Large intestine (tissue), 3 donors: ENCODE measurements around the gene METTL14. TPM values are rescaled to one million over a fixed set of nuclear protein-coding genes. Genes with fewer than 3 reads are reported as not detected.
A peak's percentile ranks its signal among the peaks of the same experiment; 100 is the strongest.

Experiments
- DNase-seq, 2 donors: peaks; one replicate each; pipeline versions ENCODE4 v3.0.0 to v3.0.0-alpha.2; 2013
- H3K27ac ChIP-seq: one replicate; pipeline ENCODE4 v1.5.1; 2013; ENCODE audit warnings: low read length
- H3K27me3 ChIP-seq: 2 replicates; pipeline ENCODE4 v1.6.1; 2013; ENCODE audit warnings: low read length; ENCODE audit not compliant: control insufficient read depth, insufficient read depth
- H3K36me3 ChIP-seq: 2 replicates; pipeline ENCODE4 v1.6.1; 2013; ENCODE audit warnings: low read length; ENCODE audit not compliant: control insufficient read depth, insufficient read depth
- H3K4me1 ChIP-seq: one replicate; pipeline ENCODE4 v1.6.1; 2013; ENCODE audit warnings: low read length; ENCODE audit not compliant: control insufficient read depth, insufficient read depth
- H3K4me3 ChIP-seq: one replicate; pipeline ENCODE4 v1.5.1; 2013; ENCODE audit warnings: low read length
- H3K9me3 ChIP-seq: one replicate; pipeline ENCODE4 v1.6.1; 2013; ENCODE audit warnings: mild to moderate bottlenecking, low read depth, low read length, moderate library complexity; ENCODE audit not compliant: control insufficient read depth
- WGBS: methylation state at CpG from one replicate; pipeline ENCODE4 v1.1.5; 2013; ENCODE audit warnings: low lambda C conversion rate; ENCODE audit not compliant: insufficient coverage; 5-methylcytosine and 5-hydroxymethylcytosine counted together
- polyA plus RNA-seq: library from polyadenylated mRNA; unstranded; fragments of 120-200 nt; gene quantifications from one replicate; pipeline ENCODE4 v1.2.1, GENCODE V29; 2013

The METTL14 gene
- polyA plus RNA-seq, 1 donor = 43.4 TPM

GRCh38 chr4:118703118-118703517 lies 17.9 kb downstream of the METTL14 start:
- 33% methylated on average over 1 of the region's 2 CpGs for WGBS
- no peaks in the 10 kb centered on the region for H3K9me3 ChIP-seq
- H3K4me3 ChIP-seq = no peak overlapping the region
- H3K4me1 ChIP-seq = no peaks in the 10 kb centered on the region
- H3K27ac ChIP-seq = no peak overlapping the region
- peaks cover 41% of the 10 kb centered on the region for H3K36me3 ChIP-seq
- DNase-seq = peak in 1 of 2 donors; percentile 29
- no peaks in the 10 kb centered on the region for H3K27me3 ChIP-seq

- H3K27me3 ChIP-seq = no peaks in the 10 kb centered on the region
- H3K4me3 ChIP-seq = no peak overlapping the region
- no peak for DNase-seq
- WGBS = 100% methylated on average over 1 of the region's 2 CpGs
- no peak overlapping the region for H3K27ac ChIP-seq
- H3K36me3 ChIP-seq = peaks cover 35% of the 10 kb centered on the region
- H3K9me3 ChIP-seq = no peaks in the 10 kb centered on the region
- no peaks in the 10 kb centered on the region for H3K4me1 ChIP-seq
Measured at GRCh38 chr4:118711052-118711451, 25.9 kb downstream of the METTL14 start.

DNA sequence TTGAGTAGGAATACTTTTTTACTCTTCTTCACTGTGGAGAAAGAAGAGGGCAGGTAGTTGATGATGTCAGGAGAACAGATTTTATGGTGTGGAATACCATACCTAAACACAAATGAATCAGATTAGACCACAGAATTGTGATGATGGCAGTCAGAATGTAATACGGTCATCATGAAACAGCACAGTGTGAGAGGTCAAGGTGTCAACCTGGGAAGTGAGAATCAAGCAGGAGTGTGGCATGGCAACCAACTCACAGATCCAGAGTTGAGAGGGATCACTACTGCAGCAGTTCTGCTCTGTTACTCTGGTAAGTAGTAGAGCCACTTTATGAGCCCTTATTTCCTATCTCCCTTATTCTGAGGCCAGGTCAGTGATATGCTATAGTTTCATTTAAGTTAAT lies 27.7 kb downstream of the METTL14 start:
- Histone ChIP-seq H3K4me3 (no peak overlapping the region), H3K4me1 (no peaks in the 10 kb centered on the region), H3K9me3 (no peaks in the 10 kb centered on the region), H3K27me3 (no peaks in the 10 kb centered on the region), H3K27ac (no peak overlapping the region), H3K36me3 (peaks cover 27% of the 10 kb centered on the region)
- no CpG with 5 or more reads among the region's 1 CpG for WGBS
- DNase-seq = no peak

GRCh38 chr4:118714682-118715081 lies 29.5 kb downstream of the METTL14 start:
- H3K36me3 ChIP-seq = peaks cover 25% of the 10 kb centered on the region
- no peak overlapping the region for H3K27ac ChIP-seq
- no peak overlapping the region for H3K4me3 ChIP-seq
- no CpG with 5 or more reads among the region's 4 CpGs for WGBS
- H3K27me3 ChIP-seq = no peaks in the 10 kb centered on the region
- no peaks in the 10 kb centered on the region for H3K9me3 ChIP-seq
- no peak for DNase-seq
- H3K4me1 ChIP-seq = no peaks in the 10 kb centered on the region

DNA sequence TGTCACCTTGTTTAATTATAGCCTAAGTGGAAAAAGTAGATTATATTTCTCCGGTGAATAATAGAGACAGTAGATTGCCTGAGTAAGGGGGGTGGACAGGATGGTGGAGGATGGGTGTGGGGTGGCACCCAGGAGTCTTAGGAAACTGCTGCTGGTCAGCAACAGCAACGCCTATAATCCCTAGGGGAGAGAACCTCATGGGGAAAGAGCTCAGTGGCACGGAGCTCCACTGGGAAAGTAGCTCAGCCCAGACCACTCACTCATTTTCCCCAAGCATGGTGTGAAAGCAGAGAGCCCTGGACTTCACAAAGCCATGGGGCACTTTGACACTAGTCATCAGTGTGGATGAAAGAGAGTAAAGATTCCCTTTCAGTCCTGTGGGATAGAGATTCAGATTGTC lies 31.1 kb downstream of the METTL14 start:
- H3K4me1 ChIP-seq = no peaks in the 10 kb centered on the region
- no CpG with 5 or more reads among the region's 3 CpGs for WGBS
- no peak for DNase-seq
- no peak overlapping the region for H3K4me3 ChIP-seq
- no peak overlapping the region for H3K27ac ChIP-seq
- no peaks in the 10 kb centered on the region for H3K27me3 ChIP-seq
- no peaks in the 10 kb centered on the region for H3K9me3 ChIP-seq
- H3K36me3 ChIP-seq = peaks cover 23% of the 10 kb centered on the region

- 100% methylated on average over 1 of the region's 4 CpGs for WGBS
Measured at GRCh38 chr4:118718511-118719170, 33.4 kb downstream of the METTL14 start.

GRCh38 chr4:118721752-118722151 lies 36.6 kb downstream of the METTL14 start:
- DNase-seq = no peak
- no peaks in the 10 kb centered on the region for H3K27me3 ChIP-seq
- no peaks in the 10 kb centered on the region for H3K9me3 ChIP-seq
- H3K36me3 ChIP-seq = peaks cover 46% of the 10 kb centered on the region
- no peak overlapping the region for H3K4me3 ChIP-seq
- 100% methylated on average over 1 of the region's 1 CpG for WGBS
- H3K4me1 ChIP-seq = no peaks in the 10 kb centered on the region
- H3K27ac ChIP-seq = no peak overlapping the region

More at GRCh38 chr4:118718511-118719170, 33.4 kb downstream of the METTL14 start:
- H3K4me3 ChIP-seq = no peak overlapping the region
- H3K4me1 ChIP-seq = no peaks in the 10 kb centered on the region
- H3K27ac ChIP-seq = no peak overlapping the region
- peaks cover 22% of the 10 kb centered on the region for H3K36me3 ChIP-seq
- no peaks in the 10 kb centered on the region for H3K27me3 ChIP-seq
- DNase-seq = no peak
- H3K9me3 ChIP-seq = no peaks in the 10 kb centered on the region

GRCh38 chr4:118723369-118723768 lies 38.2 kb downstream of the METTL14 start:
- no peak for DNase-seq
- Histone ChIP-seq H3K36me3 (peaks cover 56% of the 10 kb centered on the region), H3K4me3 (no peak overlapping the region), H3K9me3 (no peaks in the 10 kb centered on the region), H3K27me3 (no peaks in the 10 kb centered on the region), H3K27ac (no peak overlapping the region), H3K4me1 (no peaks in the 10 kb centered on the region)
- WGBS = no CpG with 5 or more reads among the region's 3 CpGs

DNA sequence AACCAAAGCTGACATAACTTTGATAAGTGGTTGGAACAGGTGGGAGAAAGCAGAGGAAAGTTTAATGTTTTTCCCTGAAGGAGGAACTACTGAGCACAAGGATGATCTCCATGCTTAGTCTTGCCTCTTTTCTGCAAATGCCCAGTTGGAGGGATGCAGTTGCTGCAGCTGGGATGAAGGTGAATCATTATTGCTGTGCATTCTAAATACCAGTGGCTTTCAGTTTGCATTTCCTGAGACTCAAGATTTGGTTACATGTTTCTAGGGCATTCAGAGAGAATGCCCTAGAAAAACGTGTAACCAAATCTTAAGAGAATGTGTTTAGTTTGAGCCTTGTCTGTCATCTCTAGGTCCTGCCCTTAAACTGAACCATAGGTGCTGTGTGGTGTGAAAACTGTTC lies 42.2 kb downstream of the METTL14 start:
- Histone ChIP-seq H3K27me3 (no peaks in the 10 kb centered on the region), H3K9me3 (no peaks in the 10 kb centered on the region), H3K27ac (no peak overlapping the region), H3K4me1 (no peaks in the 10 kb centered on the region), H3K4me3 (no peak overlapping the region), H3K36me3 (peaks cover 67% of the 10 kb centered on the region)
- DNase-seq = no peak
- 80% methylated on average over 1 of the region's 1 CpG for WGBS

- no peak for DNase-seq
- Histone ChIP-seq H3K9me3 (no peaks in the 10 kb centered on the region), H3K27ac (no peak overlapping the region), H3K4me1 (no peaks in the 10 kb centered on the region), H3K27me3 (no peaks in the 10 kb centered on the region), H3K36me3 (peaks cover 70% of the 10 kb centered on the region), H3K4me3 (no peak overlapping the region)
- WGBS = no CpG with 5 or more reads among the region's 6 CpGs
Measured at GRCh38 chr4:118729287-118730286, 44.4 kb downstream of the METTL14 start.
